NB4 (cell line): ENCODE results near the gene RGS10.

ENCODE experiments used
- DNase-seq: peaks from one replicate; pipeline ENCODE4 v3.0.0; 2010; ENCODE audit warnings: low read depth
- H3K4me3 ChIP-seq: one replicate; pipeline ENCODE4 v1.5.1; 2011; ENCODE audit warnings: mild to moderate bottlenecking, low read depth, low read length, moderate library complexity
- MYC ChIP-seq: IDR thresholded peaks from 2 replicates; pipeline ENCODE4 v1.6.1; 2011; ENCODE audit warnings: low read depth, low read length
- POLR2A ChIP-seq: IDR thresholded peaks from 2 replicates; pipeline ENCODE4 v1.6.1; 2011; ENCODE audit warnings: mild to moderate bottlenecking; ENCODE audit not compliant: insufficient read length; ENCODE audit errors: extremely low read depth
- TF ChIP-seq, protein P1 (sequence below): IDR thresholded peaks from one replicate; pipeline ENCODE4 v1.5.1; 2012; ENCODE audit warnings: low read depth, low read length
- TF ChIP-seq, protein P2 (sequence below): IDR thresholded peaks from 2 replicates; pipeline ENCODE4 v1.6.1; 2011; ENCODE audit warnings: low read depth, low read length

RGS10 gene

DNA sequence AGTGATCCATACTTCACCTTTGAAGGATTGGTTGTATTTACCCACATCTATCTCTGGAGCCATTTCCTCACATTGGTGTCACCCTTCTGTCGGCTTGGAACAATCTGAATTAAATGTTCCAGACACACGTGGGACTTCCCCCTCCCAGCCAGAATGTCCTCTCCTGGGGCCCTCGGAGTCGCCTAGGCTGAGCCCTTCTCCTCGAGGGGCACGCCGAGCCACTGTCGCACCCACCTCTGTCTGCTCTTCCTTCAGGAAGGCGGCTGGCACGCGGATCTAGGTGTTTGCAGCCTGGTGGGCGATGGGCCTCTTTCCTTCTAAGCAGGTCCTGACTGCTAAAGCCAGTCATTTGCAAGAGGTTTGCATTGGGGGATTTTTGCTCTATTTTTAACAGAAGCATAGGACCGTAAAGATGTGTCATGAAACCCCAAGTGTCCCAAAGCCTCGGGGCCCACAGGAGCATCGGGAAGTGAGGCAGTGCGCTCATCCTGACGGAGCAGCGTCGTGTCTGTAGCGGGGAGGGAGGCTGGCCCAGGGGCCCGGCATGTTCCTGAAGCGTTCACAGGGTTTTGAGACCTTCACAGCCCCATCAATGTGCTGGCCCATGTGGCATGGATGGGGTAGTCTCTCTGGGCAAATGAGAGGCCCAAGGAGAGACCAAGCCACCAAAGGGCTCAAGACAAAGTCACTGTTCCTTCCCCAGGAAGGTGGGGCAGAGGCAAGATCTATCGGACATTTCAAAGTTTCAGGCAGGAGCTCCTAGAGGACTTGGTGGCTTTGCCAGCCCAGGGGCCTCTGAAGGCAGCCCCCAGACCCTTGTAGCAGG is 86.7 kb downstream of the RGS10 start:
- no peak for DNase-seq
- no peak overlapping the region for H3K4me3 ChIP-seq
- TF ChIP-seq MYC, result no peak
- no peak for TF ChIP-seq POLR2A
- TF ChIP-seq, protein P1, sequence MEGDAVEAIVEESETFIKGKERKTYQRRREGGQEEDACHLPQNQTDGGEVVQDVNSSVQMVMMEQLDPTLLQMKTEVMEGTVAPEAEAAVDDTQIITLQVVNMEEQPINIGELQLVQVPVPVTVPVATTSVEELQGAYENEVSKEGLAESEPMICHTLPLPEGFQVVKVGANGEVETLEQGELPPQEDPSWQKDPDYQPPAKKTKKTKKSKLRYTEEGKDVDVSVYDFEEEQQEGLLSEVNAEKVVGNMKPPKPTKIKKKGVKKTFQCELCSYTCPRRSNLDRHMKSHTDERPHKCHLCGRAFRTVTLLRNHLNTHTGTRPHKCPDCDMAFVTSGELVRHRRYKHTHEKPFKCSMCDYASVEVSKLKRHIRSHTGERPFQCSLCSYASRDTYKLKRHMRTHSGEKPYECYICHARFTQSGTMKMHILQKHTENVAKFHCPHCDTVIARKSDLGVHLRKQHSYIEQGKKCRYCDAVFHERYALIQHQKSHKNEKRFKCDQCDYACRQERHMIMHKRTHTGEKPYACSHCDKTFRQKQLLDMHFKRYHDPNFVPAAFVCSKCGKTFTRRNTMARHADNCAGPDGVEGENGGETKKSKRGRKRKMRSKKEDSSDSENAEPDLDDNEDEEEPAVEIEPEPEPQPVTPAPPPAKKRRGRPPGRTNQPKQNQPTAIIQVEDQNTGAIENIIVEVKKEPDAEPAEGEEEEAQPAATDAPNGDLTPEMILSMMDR, result no peak
- TF ChIP-seq, protein P2, sequence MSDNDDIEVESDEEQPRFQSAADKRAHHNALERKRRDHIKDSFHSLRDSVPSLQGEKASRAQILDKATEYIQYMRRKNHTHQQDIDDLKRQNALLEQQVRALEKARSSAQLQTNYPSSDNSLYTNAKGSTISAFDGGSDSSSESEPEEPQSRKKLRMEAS, result no peak

DNA sequence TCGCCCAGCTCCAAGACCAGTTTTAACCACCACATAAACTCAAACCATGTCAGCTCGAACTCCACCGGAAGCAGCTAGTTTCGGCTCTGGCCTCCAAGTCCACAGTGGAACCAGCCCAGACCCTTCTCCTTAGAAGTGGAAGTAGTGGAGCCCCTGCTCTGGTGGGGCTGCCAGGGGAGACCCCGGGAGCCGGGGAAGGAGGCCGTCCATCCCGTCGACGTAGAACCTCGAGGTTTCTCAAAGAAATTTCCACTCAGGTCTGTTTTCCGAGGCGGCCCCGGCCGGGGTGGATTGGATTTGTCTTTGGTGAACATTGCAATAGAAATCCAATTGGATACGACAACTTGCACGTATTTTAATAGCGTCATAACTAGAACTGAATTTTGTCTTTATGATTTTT is 87.5 kb downstream of the RGS10 start:
- no peak for DNase-seq
- TF ChIP-seq MYC, result no peak
- no peak for TF ChIP-seq POLR2A
- TF ChIP-seq, protein P2, result no peak
- TF ChIP-seq, protein P1, result no peak
- H3K4me3 ChIP-seq, result no peak overlapping the region

DNA sequence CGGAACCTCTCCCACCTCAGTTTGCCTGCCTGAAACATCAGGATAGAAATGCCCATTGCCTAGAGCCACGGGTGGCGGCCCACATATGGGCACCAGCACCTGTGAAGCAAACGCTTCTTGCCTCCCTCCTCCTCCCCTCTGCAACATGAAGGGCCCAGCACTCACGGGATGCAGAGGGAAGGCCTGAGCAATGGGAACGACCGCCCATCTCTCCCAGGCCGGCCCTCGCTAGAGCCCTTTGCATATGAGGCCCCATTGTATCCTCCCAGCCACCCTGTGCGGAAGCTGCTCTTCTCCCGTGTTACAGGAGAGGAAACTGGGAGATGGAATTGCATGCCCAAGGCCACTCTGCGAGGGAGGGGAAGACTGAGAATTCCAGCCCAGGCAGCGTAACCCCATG is 88.2 kb downstream of the RGS10 start:
- no peak overlapping the region for H3K4me3 ChIP-seq
- TF ChIP-seq MYC (no peak), POLR2A (no peak)
- TF ChIP-seq, protein P2, result no peak
- TF ChIP-seq, protein P1, result no peak
- no peak for DNase-seq

DNA sequence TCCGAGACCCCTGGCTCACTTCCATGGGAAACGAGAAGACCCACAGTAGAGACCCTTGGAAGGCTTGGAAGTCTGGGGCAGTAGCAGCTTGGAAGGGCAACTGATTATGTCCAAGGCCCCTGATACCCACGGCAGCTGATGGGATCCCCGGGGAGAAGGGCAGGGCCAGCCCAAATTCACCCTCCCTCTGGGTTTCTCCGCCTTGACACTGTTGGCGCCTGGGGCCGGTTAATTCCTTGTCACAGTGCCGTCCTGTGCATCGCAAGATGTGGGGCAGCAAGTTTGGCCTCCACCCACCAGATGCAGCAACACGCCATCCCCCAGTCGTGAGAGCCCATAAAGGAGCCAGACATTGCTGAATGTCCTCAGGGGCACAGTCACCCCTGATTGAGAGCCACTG is 89.2 kb downstream of the RGS10 start:
- TF ChIP-seq MYC, result no peak
- no peak overlapping the region for H3K4me3 ChIP-seq
- no peak for DNase-seq

DNA sequence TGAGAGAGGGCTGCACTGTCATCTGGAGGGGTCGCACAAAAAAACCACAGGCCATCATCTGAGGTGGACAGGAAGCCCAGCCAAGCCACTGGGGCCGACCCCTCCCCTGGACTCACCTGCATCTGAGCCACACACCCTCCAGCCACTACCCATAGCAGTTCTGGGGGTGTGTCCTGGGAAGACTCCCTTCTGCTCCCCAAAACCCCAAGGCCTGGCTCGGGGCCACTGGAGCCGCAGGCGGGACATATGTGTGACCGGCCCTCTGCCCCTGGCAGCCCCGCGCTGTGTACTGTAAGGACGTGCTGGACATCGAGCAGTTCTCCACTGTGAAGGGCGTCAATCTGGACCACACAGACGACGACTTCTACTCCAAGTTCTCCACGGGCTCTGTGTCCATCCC is 90.1 kb downstream of the RGS10 start:
- DNase-seq, result no peak
- H3K4me3 ChIP-seq, result no peak overlapping the region
- TF ChIP-seq MYC, result no peak
- TF ChIP-seq, protein P2, result no peak
- no peak for TF ChIP-seq POLR2A
- TF ChIP-seq, protein P1, result no peak

DNA sequence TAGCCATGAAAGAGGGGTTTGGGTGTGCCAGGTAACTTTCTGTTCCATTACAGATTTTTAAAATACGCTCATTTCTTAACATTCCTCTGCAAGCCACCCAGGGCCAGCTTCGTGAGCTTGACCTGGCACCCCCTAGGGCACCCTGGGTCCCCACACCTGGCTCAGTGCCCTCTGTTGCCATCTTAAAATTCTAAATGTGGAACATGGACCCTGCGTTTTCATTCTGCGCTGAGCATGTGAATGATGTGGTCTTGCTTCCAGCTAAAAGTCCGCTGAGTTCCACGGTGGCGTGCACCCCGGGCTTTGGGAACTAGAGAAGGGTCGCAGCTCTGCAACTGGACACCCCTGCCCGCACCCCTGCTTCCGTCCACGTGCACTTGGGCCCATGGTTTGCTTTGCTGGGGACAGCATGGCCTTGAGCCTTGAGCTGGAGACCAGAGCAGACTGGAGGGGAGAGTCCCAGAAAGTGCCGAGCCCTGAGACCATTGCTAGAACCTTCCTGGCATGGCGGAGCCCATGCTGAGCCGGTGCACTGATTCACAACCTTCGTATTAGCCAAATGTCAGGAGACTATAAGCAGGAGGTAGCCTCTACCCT is 91.1 kb downstream of the RGS10 start:
- H3K4me3 ChIP-seq, result no peak overlapping the region
- TF ChIP-seq, protein P2, result no peak
- TF ChIP-seq MYC (no peak), POLR2A (no peak)
- TF ChIP-seq, protein P1, result no peak
- DNase-seq, result no peak
